ENCODE results near the gene UBE2E2. TPM values are rescaled to one million over a fixed set of nuclear protein-coding genes. Genes with fewer than 3 reads are reported as not detected.
A peak's percentile ranks its signal among the peaks of the same experiment; 100 is the strongest.

UBE2E2 gene
- total and polyA plus RNA-seq, 4 donors: 21.5 to 87.5 (median 29.0) TPM

GRCh38 chr3:23390446-23390845 lies 187.3 kb downstream of the UBE2E2 start:
- Histone ChIP-seq H3K4me1 (ENCODE audit: control insufficient read depth in 5 of 5, insufficient read depth in 5 of 5, low read length in 5 of 5) (peaks cover 0 to 13% (median 0%) of the 10 kb centered on the region in 5 donors), H3K4me3 (no peak overlapping the region), H3K27ac (ENCODE audit: low read depth in 1 of 2, low read length in 1 of 2) (no peak overlapping the region), H3K27me3 (ENCODE audit: control insufficient read depth in 3 of 3, insufficient read depth in 3 of 3, low read length in 2 of 3) (peaks cover 0 to 4% (median 0%) of the 10 kb centered on the region in 3 donors), H3K9ac (ENCODE audit: insufficient read depth in 1 of 2, low read length in 2 of 2) (no peak overlapping the region), H3K9me3 (ENCODE audit: control insufficient read depth in 4 of 4, insufficient read depth in 3 of 4, low read length in 3 of 4) (peaks cover 0 to 2% (median 0%) of the 10 kb centered on the region in 4 donors), H3K36me3 (ENCODE audit: control insufficient read depth in 4 of 4, insufficient read depth in 4 of 4, low read length in 4 of 4) (no peaks in the 10 kb centered on the region)
- 95 to 98% methylated on average over 2 of the region's 2 CpGs for WGBS, 2 donors
- TF ChIP-seq CTCF (IDR thresholded peaks at IDR 0.05; ENCODE audit: control extremely low read depth, extremely low read depth): no peak
- ATAC-seq (ENCODE audit: insufficient read depth, low FRiP score) (no peak), DNase-seq (peak; percentile 24 to 40 (median 32))

GRCh38 chr3:23390989-23391553 lies 187.9 kb downstream of the UBE2E2 start:
- H3K27ac ChIP-seq (ENCODE audit: low read depth in 1 of 2, low read length in 1 of 2): no peak overlapping the region
- H3K27me3 ChIP-seq (ENCODE audit: control insufficient read depth in 3 of 3, insufficient read depth in 3 of 3, low read length in 2 of 3): peaks cover 0 to 4% (median 0%) of the 10 kb centered on the region in 3 donors
- no peak overlapping the region for H3K9ac ChIP-seq (ENCODE audit: insufficient read depth in 1 of 2, low read length in 2 of 2)
- H3K36me3 ChIP-seq (ENCODE audit: control insufficient read depth in 4 of 4, insufficient read depth in 4 of 4, low read length in 4 of 4): no peaks in the 10 kb centered on the region
- H3K4me3 ChIP-seq: no peak overlapping the region
- H3K9me3 ChIP-seq (ENCODE audit: control insufficient read depth in 4 of 4, insufficient read depth in 3 of 4, low read length in 3 of 4): peaks cover 0 to 2% (median 0%) of the 10 kb centered on the region in 4 donors
- peak; percentile 28 to 91 (median 89) for DNase-seq
- peaks cover 0 to 13% (median 0%) of the 10 kb centered on the region in 5 donors for H3K4me1 ChIP-seq (ENCODE audit: control insufficient read depth in 5 of 5, insufficient read depth in 5 of 5, low read length in 5 of 5)
- no peak for ATAC-seq (ENCODE audit: insufficient read depth, low FRiP score)
- no peak for TF ChIP-seq CTCF (IDR thresholded peaks at IDR 0.05; ENCODE audit: control extremely low read depth, extremely low read depth)

- 93 to 95% methylated on average over 4 of the region's 4 CpGs for WGBS, 2 donors
- TF ChIP-seq CTCF (IDR thresholded peaks at IDR 0.05; ENCODE audit: control extremely low read depth, extremely low read depth): no peak
Observed at GRCh38 chr3:23395115-23395514, 192.0 kb downstream of the UBE2E2 start.

GRCh38 chr3:23396746-23397145 lies 193.6 kb downstream of the UBE2E2 start:
- WGBS, 2 donors: 91 to 93% methylated on average over 3 of the region's 3 CpGs
- no peak for TF ChIP-seq CTCF (IDR thresholded peaks at IDR 0.05; ENCODE audit: control extremely low read depth, extremely low read depth)
- Histone ChIP-seq H3K27ac (ENCODE audit: low read depth in 1 of 2, low read length in 1 of 2) (no peak overlapping the region), H3K4me1 (ENCODE audit: control insufficient read depth in 5 of 5, insufficient read depth in 5 of 5, low read length in 5 of 5) (peaks cover 0 to 7% (median 2%) of the 10 kb centered on the region in 5 donors), H3K27me3 (ENCODE audit: control insufficient read depth in 3 of 3, insufficient read depth in 3 of 3, low read length in 2 of 3) (no peaks in the 10 kb centered on the region), H3K9ac (ENCODE audit: insufficient read depth in 1 of 2, low read length in 2 of 2) (no peak overlapping the region), H3K9me3 (ENCODE audit: control insufficient read depth in 4 of 4, insufficient read depth in 3 of 4, low read length in 3 of 4) (no peaks in the 10 kb centered on the region), H3K4me3 (no peak overlapping the region), H3K36me3 (ENCODE audit: control insufficient read depth in 4 of 4, insufficient read depth in 4 of 4, low read length in 4 of 4) (no peaks in the 10 kb centered on the region)
- ATAC-seq (ENCODE audit: insufficient read depth, low FRiP score) (no peak), DNase-seq (no peak)

More at GRCh38 chr3:23395115-23395514, 192.0 kb downstream of the UBE2E2 start:
- Histone ChIP-seq H3K9me3 (ENCODE audit: control insufficient read depth in 4 of 4, insufficient read depth in 3 of 4, low read length in 3 of 4) (peaks cover 0 to 2% (median 0%) of the 10 kb centered on the region in 4 donors), H3K4me1 (ENCODE audit: control insufficient read depth in 5 of 5, insufficient read depth in 5 of 5, low read length in 5 of 5) (peaks cover 0 to 13% (median 2%) of the 10 kb centered on the region in 5 donors), H3K27me3 (ENCODE audit: control insufficient read depth in 3 of 3, insufficient read depth in 3 of 3, low read length in 2 of 3) (no peaks in the 10 kb centered on the region), H3K9ac (ENCODE audit: insufficient read depth in 1 of 2, low read length in 2 of 2) (no peak overlapping the region), H3K4me3 (no peak overlapping the region), H3K27ac (ENCODE audit: low read depth in 1 of 2, low read length in 1 of 2) (no peak overlapping the region), H3K36me3 (ENCODE audit: control insufficient read depth in 4 of 4, insufficient read depth in 4 of 4, low read length in 4 of 4) (no peaks in the 10 kb centered on the region)
- no peak for DNase-seq
- no peak for ATAC-seq (ENCODE audit: insufficient read depth, low FRiP score)

All from lung (tissue), 12 donors.